ENCODE results near the gene EYS. TPM values are rescaled to one million over a fixed set of nuclear protein-coding genes. Genes with fewer than 3 reads are reported as not detected.

Gene EYS
- total and polyA plus RNA-seq, 4 donors, result not detected

DNA sequence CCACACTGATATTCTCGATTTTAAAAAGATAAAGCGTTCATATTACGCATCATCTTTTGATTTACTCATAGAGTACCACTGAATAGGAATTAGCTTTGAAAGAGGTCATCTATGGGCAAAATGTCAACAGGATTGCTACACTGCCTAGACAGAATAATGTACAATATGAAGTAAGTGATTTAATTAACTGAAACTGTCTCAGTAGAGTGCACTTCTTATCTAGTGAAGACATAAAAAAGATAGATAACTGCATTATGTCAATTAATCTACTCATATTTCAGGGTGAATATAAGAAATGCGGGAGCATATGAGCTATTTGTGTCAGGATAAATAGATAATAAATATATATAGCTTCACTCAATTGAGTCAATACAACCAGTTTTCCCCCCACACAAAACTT, 723.9 kb downstream of the EYS start:
- Histone ChIP-seq H3K9me3 (ENCODE audit: control insufficient read depth, low read length) (no peaks in the 10 kb centered on the region), H3K4me1 (ENCODE audit: control insufficient read depth in 1 of 2, insufficient read depth in 2 of 2, low read length in 2 of 2) (no peaks in the 10 kb centered on the region), H3K4me3 (ENCODE audit: low read length in 2 of 2) (no peak overlapping the region), H3K36me3 (ENCODE audit: control insufficient read depth in 1 of 2, insufficient read depth in 2 of 2, low read length in 1 of 2) (no peaks in the 10 kb centered on the region), H3K27ac (ENCODE audit: low read depth in 1 of 2, low read length in 2 of 2) (no peak overlapping the region), H3K27me3 (ENCODE audit: control insufficient read depth in 1 of 2, insufficient read depth in 2 of 2, low read length in 1 of 2) (no peaks in the 10 kb centered on the region)
- DNase-seq, result no peak
- no peak for ATAC-seq (ENCODE audit: low FRiP score)
- 89 to 90% methylated on average over 4 of the region's 4 CpGs for WGBS, 2 donors
- intact Hi-C loops (cut with DNase I), result no loop called here

DNA sequence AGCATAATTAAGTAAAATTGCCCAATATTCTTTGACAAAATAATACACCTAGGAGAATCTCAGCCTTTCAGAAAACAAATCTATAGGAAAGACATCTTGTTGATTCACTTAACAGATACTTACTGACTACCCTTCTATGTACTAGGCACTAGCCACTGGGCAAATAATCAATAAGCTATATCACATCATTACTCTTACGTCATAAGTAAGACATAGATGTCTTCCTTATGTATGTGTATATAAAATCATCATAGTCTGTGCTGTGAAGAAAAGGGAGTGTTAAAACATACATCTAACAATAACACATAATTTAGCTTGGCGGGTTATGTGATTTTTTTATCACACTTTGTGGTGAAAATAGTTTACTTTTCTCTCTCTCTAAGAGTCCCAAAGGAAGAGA, 733.9 kb downstream of the EYS start:
- Histone ChIP-seq H3K36me3 (ENCODE audit: control insufficient read depth in 1 of 2, insufficient read depth in 2 of 2, low read length in 1 of 2) (no peaks in the 10 kb centered on the region), H3K27me3 (ENCODE audit: control insufficient read depth in 1 of 2, insufficient read depth in 2 of 2, low read length in 1 of 2) (peaks cover 0 to 2% of the 10 kb centered on the region in 2 donors), H3K4me1 (ENCODE audit: control insufficient read depth in 1 of 2, insufficient read depth in 2 of 2, low read length in 2 of 2) (no peaks in the 10 kb centered on the region), H3K27ac (ENCODE audit: low read depth in 1 of 2, low read length in 2 of 2) (no peak overlapping the region), H3K9me3 (ENCODE audit: control insufficient read depth, low read length) (no peaks in the 10 kb centered on the region), H3K4me3 (ENCODE audit: low read length in 2 of 2) (no peak overlapping the region)
- intact Hi-C loops (cut with DNase I), result no loop called here
- DNase-seq (no peak), ATAC-seq (ENCODE audit: low FRiP score) (no peak)
- 51 to 61% methylated on average over 2 of the region's 2 CpGs for WGBS, 2 donors

DNA sequence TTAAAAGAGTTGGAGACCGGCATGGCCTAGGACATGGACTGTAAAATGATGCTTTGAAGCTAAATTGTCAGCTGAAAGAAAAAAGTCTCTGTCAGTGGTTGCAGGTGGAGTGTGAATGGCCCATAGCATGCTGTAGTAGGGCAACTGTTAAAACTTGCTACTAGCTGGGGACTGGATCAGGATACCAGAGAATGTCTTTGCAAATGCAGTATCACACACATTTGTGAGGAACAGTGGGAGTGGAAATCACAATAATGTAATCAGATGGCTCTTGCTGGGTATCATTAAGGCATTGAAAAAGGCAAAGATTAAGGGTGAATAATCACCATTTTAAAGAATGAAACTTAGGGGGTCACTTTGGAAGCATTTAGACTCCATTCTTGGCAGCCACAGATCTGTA, 737.9 kb downstream of the EYS start:
- intact Hi-C loops (cut with DNase I), result no loop called here
- ATAC-seq (ENCODE audit: low FRiP score) (no peak), DNase-seq (no peak)
- Histone ChIP-seq H3K9me3 (ENCODE audit: control insufficient read depth, low read length) (no peaks in the 10 kb centered on the region), H3K36me3 (ENCODE audit: control insufficient read depth in 1 of 2, insufficient read depth in 2 of 2, low read length in 1 of 2) (no peaks in the 10 kb centered on the region), H3K4me1 (ENCODE audit: control insufficient read depth in 1 of 2, insufficient read depth in 2 of 2, low read length in 2 of 2) (no peaks in the 10 kb centered on the region), H3K4me3 (ENCODE audit: low read length in 2 of 2) (no peak overlapping the region), H3K27me3 (ENCODE audit: control insufficient read depth in 1 of 2, insufficient read depth in 2 of 2, low read length in 1 of 2) (no peaks in the 10 kb centered on the region), H3K27ac (ENCODE audit: low read depth in 1 of 2, low read length in 2 of 2) (no peak overlapping the region)
- WGBS, 2 donors, result 87 to 88% methylated on average over 1 of the region's 1 CpG

DNA sequence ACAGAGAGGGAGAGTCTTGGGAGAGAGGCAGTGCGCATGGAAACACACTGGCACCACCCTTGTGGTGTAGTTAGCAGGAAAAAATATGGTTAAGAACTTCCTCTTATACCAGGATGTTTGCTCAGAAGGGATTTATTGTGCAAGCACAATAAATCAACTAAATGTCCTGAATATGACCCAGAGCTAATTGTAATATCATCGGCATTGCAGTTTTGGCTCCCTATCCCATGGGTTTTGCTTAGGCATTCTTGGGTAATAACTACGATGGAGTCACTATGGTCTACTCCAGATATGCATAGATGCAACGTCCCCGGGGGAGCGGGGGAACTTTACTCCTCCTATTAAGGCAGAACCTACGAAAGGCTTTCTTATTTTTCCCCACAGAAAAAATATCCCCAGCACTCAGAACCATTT, 751.6 kb downstream of the EYS start:
- DNase-seq (no peak), ATAC-seq (ENCODE audit: low FRiP score) (no peak)
- WGBS, 2 donors, result 60 to 66% methylated on average over 7 of the region's 7 CpGs
- H3K9me3 ChIP-seq (ENCODE audit: control insufficient read depth, low read length), result no peaks in the 10 kb centered on the region
- intact Hi-C loops (cut with DNase I), result no loop called here
- no peak overlapping the region for H3K4me3 ChIP-seq (ENCODE audit: low read length in 2 of 2)
- H3K4me1 ChIP-seq (ENCODE audit: control insufficient read depth in 1 of 2, insufficient read depth in 2 of 2, low read length in 2 of 2), result no peaks in the 10 kb centered on the region
- no peak overlapping the region for H3K27ac ChIP-seq (ENCODE audit: low read depth in 1 of 2, low read length in 2 of 2)
- H3K27me3 ChIP-seq (ENCODE audit: control insufficient read depth in 1 of 2, insufficient read depth in 2 of 2, low read length in 1 of 2), result no peaks in the 10 kb centered on the region
- H3K36me3 ChIP-seq (ENCODE audit: control insufficient read depth in 1 of 2, insufficient read depth in 2 of 2, low read length in 1 of 2), result no peaks in the 10 kb centered on the region

DNA sequence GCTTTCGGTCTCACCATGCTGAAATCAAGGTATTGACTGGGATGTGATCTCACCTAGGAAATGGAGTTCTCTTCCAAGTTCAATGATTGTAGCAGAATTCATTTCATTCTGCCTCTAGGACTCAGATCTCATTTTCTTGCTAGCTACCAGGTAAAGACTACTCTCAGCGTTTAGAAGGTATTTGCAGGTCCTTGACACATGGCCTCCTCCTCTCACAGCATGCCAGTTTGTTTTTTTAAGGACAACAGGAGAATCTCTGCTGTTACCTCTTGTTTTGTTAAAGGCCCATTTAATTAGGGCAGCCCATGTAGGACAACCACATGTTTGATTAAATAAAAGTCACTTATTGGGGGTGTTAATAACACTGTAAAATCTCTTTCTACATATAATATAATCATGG, 757.8 kb downstream of the EYS start:
- WGBS, 2 donors, result 52 to 60% methylated on average over 2 of the region's 2 CpGs
- ATAC-seq (ENCODE audit: low FRiP score), result no peak
- Histone ChIP-seq H3K4me3 (ENCODE audit: low read length in 2 of 2) (no peak overlapping the region), H3K27ac (ENCODE audit: low read depth in 1 of 2, low read length in 2 of 2) (no peak overlapping the region), H3K36me3 (ENCODE audit: control insufficient read depth in 1 of 2, insufficient read depth in 2 of 2, low read length in 1 of 2) (no peaks in the 10 kb centered on the region), H3K4me1 (ENCODE audit: control insufficient read depth in 1 of 2, insufficient read depth in 2 of 2, low read length in 2 of 2) (no peaks in the 10 kb centered on the region), H3K9me3 (ENCODE audit: control insufficient read depth, low read length) (no peaks in the 10 kb centered on the region), H3K27me3 (ENCODE audit: control insufficient read depth in 1 of 2, insufficient read depth in 2 of 2, low read length in 1 of 2) (no peaks in the 10 kb centered on the region)
- intact Hi-C loops (cut with DNase I), result no loop called here
- DNase-seq, result no peak

DNA sequence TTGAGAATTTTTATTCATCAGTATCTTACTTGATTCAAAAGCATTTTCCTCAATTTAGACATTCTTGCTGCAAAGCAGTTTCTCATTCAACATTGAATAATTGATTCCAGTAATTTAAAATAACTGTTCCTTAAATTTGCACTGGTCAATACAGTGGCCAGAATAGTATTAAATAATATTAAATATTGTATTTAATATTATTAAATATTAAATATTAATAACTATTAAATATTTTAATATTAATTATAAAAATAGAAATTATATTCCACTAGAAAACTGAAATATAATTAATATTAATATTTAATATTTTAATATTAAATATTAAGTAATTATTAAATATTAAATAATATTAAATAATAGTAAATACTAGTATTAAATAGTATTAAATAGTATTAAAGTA, 758.8 kb downstream of the EYS start:
- Histone ChIP-seq H3K4me1 (ENCODE audit: control insufficient read depth in 1 of 2, insufficient read depth in 2 of 2, low read length in 2 of 2) (no peaks in the 10 kb centered on the region), H3K27ac (ENCODE audit: low read depth in 1 of 2, low read length in 2 of 2) (no peak overlapping the region), H3K36me3 (ENCODE audit: control insufficient read depth in 1 of 2, insufficient read depth in 2 of 2, low read length in 1 of 2) (no peaks in the 10 kb centered on the region), H3K4me3 (ENCODE audit: low read length in 2 of 2) (no peak overlapping the region), H3K27me3 (ENCODE audit: control insufficient read depth in 1 of 2, insufficient read depth in 2 of 2, low read length in 1 of 2) (no peaks in the 10 kb centered on the region), H3K9me3 (ENCODE audit: control insufficient read depth, low read length) (no peaks in the 10 kb centered on the region)
- DNase-seq (no peak), ATAC-seq (ENCODE audit: low FRiP score) (no peak)
- intact Hi-C loops (cut with DNase I), result no loop called here

DNA sequence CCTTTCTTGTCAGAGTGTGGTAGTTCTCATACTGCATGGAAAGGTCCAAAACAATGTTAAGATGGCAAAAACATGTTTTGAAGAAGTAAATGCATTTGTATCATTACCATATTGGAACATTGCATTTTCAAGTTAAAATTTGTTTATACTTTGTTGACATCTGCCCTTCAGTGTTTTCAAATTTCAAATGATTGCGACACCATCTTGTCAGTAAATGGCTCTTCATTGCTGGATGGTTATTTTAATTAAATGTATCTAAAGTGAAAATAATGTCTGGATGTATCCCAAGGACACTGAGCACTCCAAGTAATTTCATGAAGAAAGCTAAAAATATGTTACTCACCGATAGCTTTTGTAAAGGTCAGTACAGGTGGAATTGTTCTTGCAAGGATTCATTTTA, 761.6 kb downstream of the EYS start:
- no peaks in the 10 kb centered on the region for H3K4me1 ChIP-seq (ENCODE audit: control insufficient read depth in 1 of 2, insufficient read depth in 2 of 2, low read length in 2 of 2)
- H3K9me3 ChIP-seq (ENCODE audit: control insufficient read depth, low read length), result no peaks in the 10 kb centered on the region
- H3K4me3 ChIP-seq (ENCODE audit: low read length in 2 of 2), result no peak overlapping the region
- H3K27ac ChIP-seq (ENCODE audit: low read depth in 1 of 2, low read length in 2 of 2), result no peak overlapping the region
- H3K27me3 ChIP-seq (ENCODE audit: control insufficient read depth in 1 of 2, insufficient read depth in 2 of 2, low read length in 1 of 2), result no peaks in the 10 kb centered on the region
- H3K36me3 ChIP-seq (ENCODE audit: control insufficient read depth in 1 of 2, insufficient read depth in 2 of 2, low read length in 1 of 2), result no peaks in the 10 kb centered on the region
- intact Hi-C loops (cut with DNase I), result no loop called here
- ATAC-seq (ENCODE audit: low FRiP score), result no peak
- 94 to 95% methylated on average over 2 of the region's 2 CpGs for WGBS, 2 donors
- DNase-seq, result no peak

DNA sequence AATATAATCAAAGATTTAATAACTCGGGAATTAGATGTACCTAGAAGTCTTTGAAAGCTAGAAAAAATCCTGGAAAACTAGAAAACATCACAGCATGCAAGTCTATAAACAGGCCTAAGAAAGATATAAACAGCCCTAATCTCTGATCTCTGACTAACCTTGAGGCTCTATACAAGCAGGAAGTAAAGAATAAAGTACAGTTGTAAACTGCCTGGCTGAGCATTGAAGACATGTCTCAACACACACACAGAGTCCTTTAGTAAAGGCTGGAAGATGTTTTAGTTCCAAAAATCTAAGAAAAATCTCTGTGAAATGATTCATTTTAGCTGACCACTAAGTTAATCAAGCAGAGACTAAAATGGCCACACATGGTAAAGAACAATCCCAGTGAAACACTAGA, 774.5 kb downstream of the EYS start:
- no peak overlapping the region for H3K27ac ChIP-seq (ENCODE audit: low read depth in 1 of 2, low read length in 2 of 2)
- DNase-seq, result no peak
- WGBS, 2 donors, result 80 to 85% methylated on average over 1 of the region's 1 CpG
- no peaks in the 10 kb centered on the region for H3K9me3 ChIP-seq (ENCODE audit: control insufficient read depth, low read length)
- H3K36me3 ChIP-seq (ENCODE audit: control insufficient read depth in 1 of 2, insufficient read depth in 2 of 2, low read length in 1 of 2), result no peaks in the 10 kb centered on the region
- intact Hi-C loops (cut with DNase I), result no loop called here
- no peaks in the 10 kb centered on the region for H3K27me3 ChIP-seq (ENCODE audit: control insufficient read depth in 1 of 2, insufficient read depth in 2 of 2, low read length in 1 of 2)
- H3K4me3 ChIP-seq (ENCODE audit: low read length in 2 of 2), result no peak overlapping the region
- ATAC-seq (ENCODE audit: low FRiP score), result no peak
- H3K4me1 ChIP-seq (ENCODE audit: control insufficient read depth in 1 of 2, insufficient read depth in 2 of 2, low read length in 2 of 2), result no peaks in the 10 kb centered on the region

DNA sequence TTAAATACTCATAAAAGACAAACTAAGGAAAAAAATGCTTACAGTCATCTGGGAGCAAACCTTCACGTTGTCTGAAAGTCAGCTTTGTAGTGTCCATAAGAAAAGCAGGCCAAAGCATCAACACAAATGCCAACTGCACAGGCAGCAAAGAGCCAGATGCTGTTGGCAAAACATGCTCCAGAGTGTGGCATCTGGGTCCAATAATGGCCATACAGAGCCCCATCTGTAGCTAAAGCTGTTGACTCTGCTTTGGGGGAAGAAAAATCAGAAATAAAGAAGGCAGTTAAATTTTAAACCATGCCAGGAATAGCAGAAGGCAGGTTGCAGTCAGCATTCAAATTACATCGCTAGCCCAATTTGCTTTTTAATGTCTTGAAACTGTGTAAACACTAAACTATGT, 776.3 kb downstream of the EYS start:
- no peak for DNase-seq
- Histone ChIP-seq H3K36me3 (ENCODE audit: control insufficient read depth in 1 of 2, insufficient read depth in 2 of 2, low read length in 1 of 2) (no peaks in the 10 kb centered on the region), H3K4me3 (ENCODE audit: low read length in 2 of 2) (no peak overlapping the region), H3K9me3 (ENCODE audit: control insufficient read depth, low read length) (no peaks in the 10 kb centered on the region), H3K4me1 (ENCODE audit: control insufficient read depth in 1 of 2, insufficient read depth in 2 of 2, low read length in 2 of 2) (no peaks in the 10 kb centered on the region), H3K27me3 (ENCODE audit: control insufficient read depth in 1 of 2, insufficient read depth in 2 of 2, low read length in 1 of 2) (no peaks in the 10 kb centered on the region), H3K27ac (ENCODE audit: low read depth in 1 of 2, low read length in 2 of 2) (no peak overlapping the region)
- WGBS, 2 donors, result 55 to 60% methylated on average over 2 of the region's 2 CpGs
- intact Hi-C loops (cut with DNase I), result no loop called here
- no peak for ATAC-seq (ENCODE audit: low FRiP score)

DNA sequence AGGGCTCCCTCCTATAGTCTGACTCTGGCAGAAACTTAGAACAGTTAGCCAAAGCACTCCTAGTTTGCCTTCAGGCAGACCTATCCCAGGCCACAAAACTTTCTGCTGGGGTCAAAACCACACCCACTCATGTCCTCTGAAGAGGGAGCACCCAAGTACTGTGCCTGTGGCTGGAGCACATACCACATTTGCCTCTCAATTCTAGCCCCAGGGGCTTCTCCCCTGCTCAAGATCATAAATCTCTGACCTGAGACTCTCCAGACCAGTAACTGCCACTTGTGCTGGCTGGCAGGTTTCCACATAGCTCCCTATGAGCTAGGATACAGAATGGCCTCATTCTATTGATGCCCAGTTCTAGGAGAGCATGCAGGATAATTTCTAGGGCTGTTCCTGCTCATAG, 781.0 kb downstream of the EYS start:
- DNase-seq, result no peak
- Histone ChIP-seq H3K36me3 (ENCODE audit: control insufficient read depth in 1 of 2, insufficient read depth in 2 of 2, low read length in 1 of 2) (no peaks in the 10 kb centered on the region), H3K4me1 (ENCODE audit: control insufficient read depth in 1 of 2, insufficient read depth in 2 of 2, low read length in 2 of 2) (no peaks in the 10 kb centered on the region), H3K27me3 (ENCODE audit: control insufficient read depth in 1 of 2, insufficient read depth in 2 of 2, low read length in 1 of 2) (no peaks in the 10 kb centered on the region), H3K27ac (ENCODE audit: low read depth in 1 of 2, low read length in 2 of 2) (no peak overlapping the region), H3K4me3 (ENCODE audit: low read length in 2 of 2) (no peak overlapping the region), H3K9me3 (ENCODE audit: control insufficient read depth, low read length) (no peaks in the 10 kb centered on the region)
- intact Hi-C loops (cut with DNase I), result no loop called here
- no peak for ATAC-seq (ENCODE audit: low FRiP score)
